Body of pancreas (tissue), 4 donors: ENCODE data around the gene ADK.

Source experiments
- CTCF ChIP-seq, 7 experiments: fragments of 450-650 bp in 4 of 7; fragments of 200-600 bp in 3 of 7; sonication (generic) in 3 of 7; IDR thresholded peaks; one replicate each; pipeline ENCODE4 v1.5.1; 2016 to 2019; ENCODE audit warnings: antibody characterized with exemption in 7 of 7
- POLR2A ChIP-seq, 3 donors: fragments of 450-650 bp; IDR thresholded peaks; one replicate each; pipeline ENCODE4 v1.6.1; 2016; ENCODE audit warnings: antibody characterized with exemption in 3 of 3, mild to moderate bottlenecking in 2 of 3

GRCh38 chr10:74557098-74557497 lies 406.1 kb downstream of the ADK start:
- TF ChIP-seq POLR2A (IDR thresholded peaks at IDR 0.05) (no peak), CTCF (IDR thresholded peaks at IDR 0.05) (no peak)
